Measurements from ENCODE around the gene GRIN2A.

GRIN2A gene

DNA sequence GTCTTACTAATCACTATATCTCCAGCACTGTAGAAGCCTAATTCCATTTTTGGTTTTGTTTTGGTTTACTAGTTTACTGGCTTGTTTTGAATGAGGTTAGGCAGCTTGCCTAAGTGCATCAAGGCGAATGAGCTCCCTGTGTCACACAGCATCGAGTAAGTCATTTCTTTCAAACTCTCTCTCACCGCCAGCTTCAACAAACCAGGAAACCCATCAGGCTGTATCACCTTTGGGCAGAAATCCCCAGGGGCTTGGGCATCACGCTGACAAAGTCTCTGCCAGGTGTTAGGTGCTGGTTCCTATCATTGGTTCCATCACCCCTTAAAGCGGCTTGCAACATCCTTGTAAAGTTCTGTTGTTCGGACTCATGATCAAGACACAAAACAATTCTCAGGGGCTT is 226.6 kb downstream of the GRIN2A start:
- Histone ChIP-seq H3K9me3 (ENCODE audit: control insufficient read depth, low read length) (no peaks in the 10 kb centered on the region), H3K79me1 (replicated peaks; ENCODE audit: low read length, poor library complexity, severe bottlenecking) (no peaks in the 10 kb centered on the region), H3K23ac (ENCODE audit: low read length in 2 of 2) (no peak overlapping the region), H3K4me2 (ENCODE audit: low read length, poor library complexity, severe bottlenecking) (no peak overlapping the region), H3K36me3 (ENCODE audit: control insufficient read depth in 1 of 2, insufficient read depth in 2 of 2, low read depth in 1 of 2, low read length in 2 of 2) (no peaks in the 10 kb centered on the region), H3K18ac (ENCODE audit: low read depth in 1 of 2, low read length in 2 of 2) (no peak overlapping the region), H3K4me1 (ENCODE audit: control insufficient read depth, insufficient read depth, low read depth, low read length) (no peaks in the 10 kb centered on the region), H3K9ac (ENCODE audit: low read length) (no peak overlapping the region), H3K4me3 (ENCODE audit: insufficient read depth in 1 of 2, low read depth in 1 of 2, low read length in 2 of 2) (no peak overlapping the region), H2AK5ac (ENCODE audit: low read length, severe bottlenecking) (no peak overlapping the region), H4K8ac (ENCODE audit: low read length) (no peak overlapping the region), H3K4ac (ENCODE audit: low read depth in 1 of 2, low read length in 2 of 2) (no peak overlapping the region), H2BK12ac (ENCODE audit: low read length in 2 of 2) (no peak overlapping the region), H4K91ac (ENCODE audit: low read length) (no peak overlapping the region), H2BK120ac (ENCODE audit: low read depth, low read length) (no peak overlapping the region), H2BK5ac (ENCODE audit: low read depth, low read length, poor library complexity, severe bottlenecking) (no peak overlapping the region), H2BK15ac (ENCODE audit: low read depth, poor library complexity, severe bottlenecking) (no peak overlapping the region), H2AFZ (ENCODE audit: low read depth, low read length) (no peak overlapping the region), H3K27ac (ENCODE audit: low read length, poor library complexity, severe bottlenecking) (no peak overlapping the region), H3K27me3 (ENCODE audit: control insufficient read depth in 1 of 2, insufficient read depth in 1 of 2, low read length in 2 of 2) (peaks cover 0 to 48% of the 10 kb centered on the region in 2 experiments), H3K14ac (ENCODE audit: low read length in 2 of 2) (no peak overlapping the region)
- no peak for DNase-seq
- WGBS: 78% methylated on average over 6 of the region's 6 CpGs

DNA sequence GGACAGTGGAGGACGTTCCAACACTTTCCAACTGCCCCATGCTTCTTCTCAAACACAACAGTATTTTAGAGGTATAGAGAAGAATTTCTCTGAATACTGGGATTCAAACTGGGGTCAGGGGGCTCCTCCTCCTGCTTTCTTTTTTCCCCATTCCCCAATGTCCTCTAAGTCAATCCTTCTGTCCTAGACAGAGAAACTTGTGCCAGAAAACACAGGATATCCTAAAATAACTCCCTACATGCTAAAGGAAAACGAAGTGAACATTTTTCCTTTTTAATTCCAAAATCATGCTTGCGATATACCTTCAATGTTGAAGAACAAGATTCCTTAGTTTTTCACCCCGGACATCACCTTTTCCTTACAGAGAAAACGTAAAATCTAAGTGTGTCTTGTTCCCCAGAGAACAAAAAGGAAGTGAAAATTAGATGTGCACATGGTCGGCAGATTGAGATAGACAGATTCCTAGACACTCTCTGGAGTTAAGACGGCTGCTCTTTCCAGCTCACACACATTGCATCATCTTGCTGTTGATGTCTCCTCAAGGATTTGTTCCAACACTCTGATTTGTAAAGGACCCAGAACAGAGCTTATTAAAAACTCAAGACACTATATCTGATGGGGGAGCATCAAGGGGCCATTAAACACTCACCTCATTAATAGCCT is 228.2 kb downstream of the GRIN2A start:
- Histone ChIP-seq H3K36me3 (ENCODE audit: control insufficient read depth in 1 of 2, insufficient read depth in 2 of 2, low read depth in 1 of 2, low read length in 2 of 2) (no peaks in the 10 kb centered on the region), H2BK120ac (ENCODE audit: low read depth, low read length) (no peak overlapping the region), H3K9me3 (ENCODE audit: control insufficient read depth, low read length) (no peaks in the 10 kb centered on the region), H2AK5ac (ENCODE audit: low read length, severe bottlenecking) (no peak overlapping the region), H3K79me1 (replicated peaks; ENCODE audit: low read length, poor library complexity, severe bottlenecking) (no peaks in the 10 kb centered on the region), H3K18ac (ENCODE audit: low read depth in 1 of 2, low read length in 2 of 2) (no peak overlapping the region), H4K8ac (ENCODE audit: low read length) (no peak overlapping the region), H3K14ac (ENCODE audit: low read length in 2 of 2) (no peak overlapping the region), H3K4me1 (ENCODE audit: control insufficient read depth, insufficient read depth, low read depth, low read length) (no peaks in the 10 kb centered on the region), H3K9ac (ENCODE audit: low read length) (no peak overlapping the region), H3K4me2 (ENCODE audit: low read length, poor library complexity, severe bottlenecking) (no peak overlapping the region), H3K27me3 (ENCODE audit: control insufficient read depth in 1 of 2, insufficient read depth in 1 of 2, low read length in 2 of 2) (peaks cover 0 to 48% of the 10 kb centered on the region in 2 experiments), H2AFZ (ENCODE audit: low read depth, low read length) (no peak overlapping the region), H2BK15ac (ENCODE audit: low read depth, poor library complexity, severe bottlenecking) (no peak overlapping the region), H3K4me3 (ENCODE audit: insufficient read depth in 1 of 2, low read depth in 1 of 2, low read length in 2 of 2) (no peak overlapping the region), H2BK5ac (ENCODE audit: low read depth, low read length, poor library complexity, severe bottlenecking) (no peak overlapping the region), H3K27ac (ENCODE audit: low read length, poor library complexity, severe bottlenecking) (no peak overlapping the region), H3K4ac (ENCODE audit: low read depth in 1 of 2, low read length in 2 of 2) (no peak overlapping the region), H3K23ac (ENCODE audit: low read length in 2 of 2) (no peak overlapping the region), H2BK12ac (ENCODE audit: low read length in 2 of 2) (no peak overlapping the region), H4K91ac (ENCODE audit: low read length) (no peak overlapping the region)
- 67% methylated on average over 6 of the region's 7 CpGs for WGBS
- DNase-seq: no peak

- H3K9ac ChIP-seq (ENCODE audit: low read length): no peak overlapping the region
- no peak overlapping the region for H3K4me3 ChIP-seq (ENCODE audit: insufficient read depth in 1 of 2, low read depth in 1 of 2, low read length in 2 of 2)
- no peaks in the 10 kb centered on the region for H3K36me3 ChIP-seq (ENCODE audit: control insufficient read depth in 1 of 2, insufficient read depth in 2 of 2, low read depth in 1 of 2, low read length in 2 of 2)
- H3K27me3 ChIP-seq (ENCODE audit: control insufficient read depth in 1 of 2, insufficient read depth in 1 of 2, low read length in 2 of 2): peaks cover 0 to 33% of the 10 kb centered on the region in 2 experiments
- no peak overlapping the region for H3K4me2 ChIP-seq (ENCODE audit: low read length, poor library complexity, severe bottlenecking)
- no peak overlapping the region for H2BK12ac ChIP-seq (ENCODE audit: low read length in 2 of 2)
- no peak overlapping the region for H2AK5ac ChIP-seq (ENCODE audit: low read length, severe bottlenecking)
- H3K14ac ChIP-seq (ENCODE audit: low read length in 2 of 2): no peak overlapping the region
- H4K91ac ChIP-seq (ENCODE audit: low read length): no peak overlapping the region
- no peak for DNase-seq
- no peaks in the 10 kb centered on the region for H3K79me1 ChIP-seq (replicated peaks; ENCODE audit: low read length, poor library complexity, severe bottlenecking)
- H2AFZ ChIP-seq (ENCODE audit: low read depth, low read length): no peak overlapping the region
- no peak overlapping the region for H3K23ac ChIP-seq (ENCODE audit: low read length in 2 of 2)
- no peak overlapping the region for H3K27ac ChIP-seq (ENCODE audit: low read length, poor library complexity, severe bottlenecking)
- no peak overlapping the region for H2BK120ac ChIP-seq (ENCODE audit: low read depth, low read length)
- no peaks in the 10 kb centered on the region for H3K4me1 ChIP-seq (ENCODE audit: control insufficient read depth, insufficient read depth, low read depth, low read length)
- H2BK15ac ChIP-seq (ENCODE audit: low read depth, poor library complexity, severe bottlenecking): no peak overlapping the region
- H3K4ac ChIP-seq (ENCODE audit: low read depth in 1 of 2, low read length in 2 of 2): no peak overlapping the region
- WGBS: 62% methylated on average over 5 of the region's 7 CpGs
- H3K9me3 ChIP-seq (ENCODE audit: control insufficient read depth, low read length): no peaks in the 10 kb centered on the region
- no peak overlapping the region for H3K18ac ChIP-seq (ENCODE audit: low read depth in 1 of 2, low read length in 2 of 2)
- H2BK5ac ChIP-seq (ENCODE audit: low read depth, low read length, poor library complexity, severe bottlenecking): no peak overlapping the region
- H4K8ac ChIP-seq (ENCODE audit: low read length): no peak overlapping the region
These were observed 231.6 kb downstream of the GRIN2A start for GRCh38 chr16:9950658-9951057.

- Histone ChIP-seq H3K4me3 (ENCODE audit: insufficient read depth in 1 of 2, low read depth in 1 of 2, low read length in 2 of 2) (no peak overlapping the region), H4K8ac (ENCODE audit: low read length) (no peak overlapping the region), H3K14ac (ENCODE audit: low read length in 2 of 2) (no peak overlapping the region), H3K4ac (ENCODE audit: low read depth in 1 of 2, low read length in 2 of 2) (no peak overlapping the region), H3K36me3 (ENCODE audit: control insufficient read depth in 1 of 2, insufficient read depth in 2 of 2, low read depth in 1 of 2, low read length in 2 of 2) (no peaks in the 10 kb centered on the region), H2AFZ (ENCODE audit: low read depth, low read length) (no peak overlapping the region), H3K4me1 (ENCODE audit: control insufficient read depth, insufficient read depth, low read depth, low read length) (no peaks in the 10 kb centered on the region), H3K23ac (ENCODE audit: low read length in 2 of 2) (no peak overlapping the region), H3K27me3 (ENCODE audit: control insufficient read depth in 1 of 2, insufficient read depth in 1 of 2, low read length in 2 of 2) (peaks cover 0 to 22% of the 10 kb centered on the region in 2 experiments), H2BK12ac (ENCODE audit: low read length in 2 of 2) (no peak overlapping the region), H3K4me2 (ENCODE audit: low read length, poor library complexity, severe bottlenecking) (no peak overlapping the region), H2AK5ac (ENCODE audit: low read length, severe bottlenecking) (no peak overlapping the region), H2BK15ac (ENCODE audit: low read depth, poor library complexity, severe bottlenecking) (no peak overlapping the region), H2BK120ac (ENCODE audit: low read depth, low read length) (no peak overlapping the region), H2BK5ac (ENCODE audit: low read depth, low read length, poor library complexity, severe bottlenecking) (no peak overlapping the region), H3K27ac (ENCODE audit: low read length, poor library complexity, severe bottlenecking) (no peak overlapping the region), H3K79me1 (replicated peaks; ENCODE audit: low read length, poor library complexity, severe bottlenecking) (no peaks in the 10 kb centered on the region), H4K91ac (ENCODE audit: low read length) (no peak overlapping the region), H3K9ac (ENCODE audit: low read length) (no peak overlapping the region), H3K9me3 (ENCODE audit: control insufficient read depth, low read length) (no peaks in the 10 kb centered on the region), H3K18ac (ENCODE audit: low read depth in 1 of 2, low read length in 2 of 2) (no peak overlapping the region)
- 74% methylated on average over 5 of the region's 5 CpGs for WGBS
- DNase-seq: no peak
These were observed 232.8 kb downstream of the GRIN2A start for GRCh38 chr16:9949396-9949795.
